GM12865 (cell line): ENCODE data around the gene ZBTB20.

ENCODE experiments used
- DNase-seq: peaks from one replicate; pipeline ENCODE4 v3.0.0; 2010; ENCODE audit warnings: low read depth
- H3K4me3 ChIP-seq: 2 replicates; pipeline ENCODE4 v1.5.1; 2011; ENCODE audit warnings: mild to moderate bottlenecking, low read depth, low read length, control low read depth
- CTCF ChIP-seq: IDR thresholded peaks from 2 replicates; pipeline ENCODE4 v1.5.1; 2011; ENCODE audit warnings: low read length, control low read depth, low read depth, inconsistent platforms; ENCODE audit not compliant: insufficient read depth; ENCODE audit errors: missing control alignments

ZBTB20 gene

DNA sequence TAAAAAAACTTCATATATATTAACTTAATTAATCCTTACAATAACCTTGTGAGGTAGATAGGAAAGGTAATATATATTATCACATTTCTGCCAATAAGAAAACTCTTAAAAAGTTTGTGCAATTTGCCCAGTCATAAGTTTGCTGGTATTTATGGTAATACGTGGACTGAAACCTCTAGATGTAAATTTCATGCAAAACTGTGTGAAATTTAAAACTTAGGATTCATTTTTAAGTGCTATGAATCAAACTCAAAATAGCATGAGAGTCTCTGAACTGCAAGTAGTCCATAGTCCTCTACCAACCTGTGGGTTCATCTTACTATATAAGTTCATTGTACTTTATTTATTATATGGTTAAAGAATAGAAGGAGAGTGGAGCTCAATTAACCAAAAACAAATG lies 56.4 kb downstream of the ZBTB20 start:
- H3K4me3 ChIP-seq: no peak overlapping the region
- TF ChIP-seq CTCF: no peak
- no peak for DNase-seq

GRCh38 chr3:115089481-115089880 lies 57.6 kb downstream of the ZBTB20 start:
- no peak for DNase-seq
- H3K4me3 ChIP-seq: no peak overlapping the region
- no peak for TF ChIP-seq CTCF

DNA sequence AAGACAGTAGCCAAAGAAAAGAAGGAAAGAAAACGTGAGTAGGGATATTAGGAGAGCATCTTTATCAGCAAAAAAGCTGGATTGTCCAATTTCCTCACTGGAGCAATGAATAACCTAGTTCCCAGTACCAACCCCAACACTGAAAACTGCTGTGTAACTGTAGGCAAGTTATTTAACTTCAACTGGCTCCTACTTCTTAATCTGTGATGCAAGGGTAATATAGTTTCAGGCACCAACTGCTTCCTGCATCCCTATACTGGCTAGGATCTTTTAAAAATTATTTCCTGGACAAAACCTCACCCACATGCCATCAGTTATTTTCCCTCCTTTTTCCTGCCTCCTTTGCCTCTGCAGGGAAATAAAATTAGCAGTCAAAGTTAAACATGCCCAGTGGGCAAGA lies 59.6 kb downstream of the ZBTB20 start:
- DNase-seq: no peak
- no peak overlapping the region for H3K4me3 ChIP-seq
- TF ChIP-seq CTCF: no peak

- DNase-seq: no peak
- no peak for TF ChIP-seq CTCF
- no peak overlapping the region for H3K4me3 ChIP-seq
These were observed 60.7 kb downstream of the ZBTB20 start for GRCh38 chr3:115086344-115086743.

DNA sequence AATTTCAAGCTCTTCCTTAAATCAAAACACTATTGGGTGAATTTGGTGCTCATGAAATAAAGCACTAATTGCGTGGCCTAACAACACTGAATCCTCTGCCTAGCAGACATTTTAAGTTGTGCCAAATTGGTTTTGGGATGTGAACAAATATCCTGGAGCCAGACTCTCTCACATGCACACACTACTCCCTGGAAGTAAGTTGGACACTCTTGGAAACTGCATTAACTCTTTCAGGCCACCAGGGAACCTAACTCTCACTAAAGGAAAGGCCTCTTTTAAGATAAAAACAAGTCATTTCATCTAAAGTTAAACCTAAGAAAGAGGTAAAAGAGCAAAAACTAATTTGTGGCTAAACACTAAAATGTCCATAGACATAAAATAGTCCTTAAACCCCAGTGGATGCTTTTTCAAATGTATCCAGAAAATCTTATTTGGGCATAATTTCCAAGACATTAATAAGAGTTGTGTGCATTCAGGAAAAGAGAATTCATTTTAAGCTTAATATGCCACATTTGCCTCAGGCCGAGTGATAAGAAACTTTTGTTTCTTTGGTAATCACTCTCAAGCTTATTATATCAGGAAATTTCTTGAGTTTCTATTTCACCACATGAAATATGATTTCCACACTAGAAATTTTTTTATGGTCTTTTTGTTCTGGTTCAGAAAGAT lies 61.8 kb downstream of the ZBTB20 start:
- DNase-seq: no peak
- H3K4me3 ChIP-seq: no peak overlapping the region
- no peak for TF ChIP-seq CTCF

GRCh38 chr3:115084686-115085085 lies 62.4 kb downstream of the ZBTB20 start:
- no peak overlapping the region for H3K4me3 ChIP-seq
- TF ChIP-seq CTCF: no peak
- no peak for DNase-seq

- DNase-seq: no peak
- no peak overlapping the region for H3K4me3 ChIP-seq
These were observed 64.8 kb downstream of the ZBTB20 start for GRCh38 chr3:115082260-115082659.

More at GRCh38 chr3:115082260-115082659, 64.8 kb downstream of the ZBTB20 start:
- TF ChIP-seq CTCF: no peak
